Bone marrow (tissue), 2 donors: ENCODE results near the gene SLC6A1.
"Not testable (repeated sequence)": the region's sequence is repeated elsewhere in the genome, so short reads cannot be mapped to it uniquely, and the experiment has no call there.

Experiments used
- DNase-seq, 2 donors: peaks; one replicate each; lab custom pipeline; 2025; lab: John Stamatoyannopoulos, UW

SLC6A1 gene

GRCh38 chr3:11059799-11060115 lies 67.2 kb downstream of the SLC6A1 start:
- DNase-seq = no peak

- peak; percentile 28 to 30 for DNase-seq
These were observed 68.1 kb downstream of the SLC6A1 start for GRCh38 chr3:11060500-11061251.

GRCh38 chr3:11061268-11061871 lies 68.8 kb downstream of the SLC6A1 start:
- DNase-seq = not testable (repeated sequence)

GRCh38 chr3:11062704-11063103 lies 70.2 kb downstream of the SLC6A1 start:
- DNase-seq = no peak

- DNase-seq = no peak
These were observed 78.7 kb downstream of the SLC6A1 start for GRCh38 chr3:11071096-11071755.

GRCh38 chr3:11072631-11073030 lies 80.1 kb downstream of the SLC6A1 start:
- no peak for DNase-seq

- DNase-seq = peak in 1 of 2 donors; percentile 53
These were observed 81.5 kb downstream of the SLC6A1 start for GRCh38 chr3:11074011-11074410.

- no peak for DNase-seq
These were observed 81.9 kb downstream of the SLC6A1 start for GRCh38 chr3:11074451-11074850.

- DNase-seq = not testable (repeated sequence)
These were observed 82.6 kb downstream of the SLC6A1 start for GRCh38 chr3:11075122-11075521.

- no peak for DNase-seq
These were observed 84.2 kb downstream of the SLC6A1 start for GRCh38 chr3:11076711-11077110.

- DNase-seq = peak in 1 of 2 donors; percentile 68
These were observed 84.9 kb downstream of the SLC6A1 start for GRCh38 chr3:11077466-11077865.

GRCh38 chr3:11078826-11079515 lies 86.4 kb downstream of the SLC6A1 start:
- DNase-seq = peak in 1 of 2 donors; percentile 15

- no peak for DNase-seq
These were observed 87.9 kb downstream of the SLC6A1 start for GRCh38 chr3:11080492-11080891.

GRCh38 chr3:11084098-11084497 lies 91.5 kb downstream of the SLC6A1 start:
- DNase-seq = no peak

GRCh38 chr3:11084677-11085076 lies 92.1 kb downstream of the SLC6A1 start:
- DNase-seq = no peak

GRCh38 chr3:11085093-11085840 lies 92.7 kb downstream of the SLC6A1 start:
- DNase-seq = no peak

- DNase-seq = no peak
These were observed 94.3 kb downstream of the SLC6A1 start for GRCh38 chr3:11086856-11087255.

GRCh38 chr3:11088066-11088465 lies 95.5 kb downstream of the SLC6A1 start:
- DNase-seq = no peak

- no peak for DNase-seq
These were observed 96.3 kb downstream of the SLC6A1 start for GRCh38 chr3:11088831-11089230.
